Midbrain (tissue), 1 donor: Measurements from ENCODE around the gene ZBTB45.
"Not testable (repeated sequence)": the region's sequence is repeated elsewhere in the genome, so short reads cannot be mapped to it uniquely, and the experiment has no call there.

ENCODE experiments used
- DNase-seq: peaks from one replicate; lab custom pipeline; 2025; lab: John Stamatoyannopoulos, UW

Gene ZBTB45

GRCh38 chr19:58474997-58475713 lies 44.5 kb downstream of the ZBTB45 start:
- DNase-seq, result no peak

DNA sequence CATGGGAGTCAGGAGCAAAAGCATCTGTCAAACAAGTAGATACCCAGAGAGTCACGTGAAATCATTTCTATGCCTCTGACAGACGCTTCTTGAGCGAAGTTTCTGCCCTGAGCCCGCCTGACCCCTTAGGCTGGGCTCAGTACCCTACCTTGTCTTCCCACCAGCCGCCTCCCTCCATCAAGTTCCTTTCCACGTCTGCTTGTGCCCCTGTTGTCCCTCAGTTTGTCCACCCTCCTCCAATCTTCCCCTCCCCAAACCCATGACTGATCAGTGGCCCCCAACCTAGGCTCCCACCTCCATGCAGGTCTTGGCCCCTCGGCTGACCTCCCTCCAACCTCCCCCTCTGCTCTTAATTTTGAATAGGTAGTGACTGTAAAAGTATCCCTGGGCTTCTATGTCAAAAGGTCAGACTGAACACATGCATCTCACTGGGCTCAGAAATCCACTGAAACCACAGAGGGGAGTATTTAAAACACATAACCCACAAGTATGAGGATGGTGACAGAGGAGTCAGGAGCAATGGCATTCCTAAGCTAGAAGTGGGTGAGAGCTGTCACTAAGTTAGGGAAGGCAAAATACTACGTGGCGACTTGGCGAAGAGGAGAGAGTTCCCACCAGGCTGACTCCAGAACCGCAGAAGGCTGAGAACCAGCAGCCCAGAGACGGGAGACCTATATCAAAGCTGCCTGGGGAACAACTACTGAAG lies 45.2 kb downstream of the ZBTB45 start:
- DNase-seq, result no peak

DNA sequence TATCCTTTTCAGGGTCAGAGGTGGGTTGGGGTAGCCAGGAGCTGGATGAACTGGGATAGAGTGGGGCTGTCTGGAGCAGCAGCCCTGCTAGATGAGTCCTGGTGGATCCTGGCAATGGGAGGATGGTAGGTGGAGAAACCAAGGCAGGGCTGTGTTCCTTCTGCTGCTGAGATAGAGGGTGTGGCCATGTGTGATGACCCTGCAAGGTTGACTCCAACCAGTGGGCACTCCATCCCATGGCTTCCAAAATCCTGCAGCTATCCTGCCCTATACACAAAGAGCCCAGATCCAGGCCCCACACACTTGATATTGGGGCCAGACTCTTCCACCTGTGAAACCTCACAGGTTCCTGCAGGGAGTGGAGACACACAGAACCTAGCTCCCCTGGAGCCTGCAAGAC lies 45.8 kb downstream of the ZBTB45 start:
- DNase-seq, result no peak

DNA sequence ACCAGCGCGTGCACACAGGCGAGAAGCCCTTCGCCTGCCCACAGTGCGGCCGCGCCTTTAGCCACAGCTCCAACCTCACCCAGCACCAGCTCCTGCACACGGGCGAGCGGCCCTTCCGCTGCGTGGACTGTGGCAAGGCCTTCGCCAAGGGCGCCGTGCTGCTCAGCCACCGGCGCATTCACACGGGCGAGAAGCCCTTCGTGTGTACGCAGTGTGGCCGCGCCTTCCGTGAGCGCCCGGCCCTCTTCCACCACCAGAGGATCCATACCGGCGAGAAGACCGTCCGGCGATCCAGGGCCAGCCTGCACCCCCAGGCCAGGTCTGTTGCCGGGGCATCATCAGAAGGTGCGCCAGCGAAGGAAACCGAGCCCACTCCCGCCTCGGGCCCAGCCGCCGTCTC lies 47.9 kb downstream of the ZBTB45 start:
- DNase-seq, result no peak

DNA sequence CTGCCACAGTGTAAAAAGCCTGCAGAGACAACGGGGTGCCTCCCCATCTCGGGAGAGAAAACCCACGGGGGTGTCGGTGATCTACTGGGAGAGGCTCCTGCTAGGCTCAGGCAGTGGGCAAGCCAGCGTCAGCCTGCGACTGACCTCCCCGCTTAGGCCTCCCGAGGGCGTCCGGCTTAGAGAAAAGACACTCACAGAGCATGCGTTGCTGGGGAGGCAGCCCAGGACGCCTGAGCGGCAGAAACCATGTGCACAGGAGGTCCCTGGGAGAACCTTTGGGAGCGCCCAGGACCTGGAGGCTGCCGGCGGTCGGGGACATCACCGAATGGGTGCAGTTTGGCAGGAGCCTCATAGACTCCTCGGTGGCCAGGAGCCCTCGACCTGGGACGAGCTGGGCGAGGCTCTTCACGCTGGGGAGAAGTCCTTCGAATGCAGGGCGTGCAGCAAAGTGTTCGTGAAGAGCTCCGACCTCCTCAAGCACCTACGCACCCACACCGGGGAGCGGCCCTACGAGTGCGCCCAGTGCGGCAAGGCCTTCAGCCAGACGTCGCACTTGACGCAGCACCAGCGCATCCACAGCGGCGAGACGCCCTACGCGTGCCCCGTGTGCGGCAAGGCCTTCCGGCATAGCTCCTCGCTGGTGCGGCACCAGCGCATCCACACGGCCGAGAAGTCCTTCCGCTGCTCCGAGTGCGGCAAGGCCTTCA lies 48.6 kb downstream of the ZBTB45 start:
- not testable (repeated sequence) for DNase-seq

DNA sequence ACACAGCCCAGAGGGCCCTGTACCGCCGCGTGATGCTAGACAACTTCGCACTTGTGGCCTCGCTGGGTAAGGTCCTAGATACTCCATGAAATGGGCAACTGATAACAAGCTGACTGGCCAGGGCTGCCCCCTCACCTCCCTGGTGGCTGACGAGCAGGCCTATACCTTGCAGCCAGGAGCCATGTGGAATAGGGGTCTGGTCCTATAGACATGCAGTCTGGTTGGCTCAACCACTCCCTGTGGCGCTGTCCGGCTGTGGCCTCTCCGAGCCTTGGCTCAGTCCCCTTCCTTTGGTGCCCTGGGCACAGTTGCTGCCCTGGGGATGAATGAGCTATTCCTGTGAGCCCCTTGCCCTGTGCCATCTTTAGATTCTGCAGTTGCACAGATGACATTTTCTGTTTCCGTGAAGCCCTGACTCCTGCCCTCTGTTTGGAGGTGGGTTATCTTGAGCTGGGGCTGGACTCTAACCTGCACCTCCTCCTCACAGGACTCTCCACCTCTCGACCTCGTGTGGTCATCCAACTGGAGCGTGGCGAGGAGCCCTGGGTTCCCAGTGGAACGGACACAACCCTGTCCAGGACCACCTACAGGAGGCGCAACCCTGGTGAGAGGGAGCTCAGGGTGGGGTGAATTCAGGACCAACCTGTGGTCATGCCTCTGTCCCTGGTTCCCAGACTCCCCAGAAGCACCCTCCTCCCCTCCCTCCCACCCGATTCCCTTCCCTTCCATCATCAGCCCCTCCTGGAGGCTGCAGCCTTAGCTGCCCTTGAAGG lies 50.2 kb downstream of the ZBTB45 start:
- DNase-seq, result no peak

- DNase-seq, result no peak
Observed at GRCh38 chr19:58468216-58468839, 51.3 kb downstream of the ZBTB45 start.

DNA sequence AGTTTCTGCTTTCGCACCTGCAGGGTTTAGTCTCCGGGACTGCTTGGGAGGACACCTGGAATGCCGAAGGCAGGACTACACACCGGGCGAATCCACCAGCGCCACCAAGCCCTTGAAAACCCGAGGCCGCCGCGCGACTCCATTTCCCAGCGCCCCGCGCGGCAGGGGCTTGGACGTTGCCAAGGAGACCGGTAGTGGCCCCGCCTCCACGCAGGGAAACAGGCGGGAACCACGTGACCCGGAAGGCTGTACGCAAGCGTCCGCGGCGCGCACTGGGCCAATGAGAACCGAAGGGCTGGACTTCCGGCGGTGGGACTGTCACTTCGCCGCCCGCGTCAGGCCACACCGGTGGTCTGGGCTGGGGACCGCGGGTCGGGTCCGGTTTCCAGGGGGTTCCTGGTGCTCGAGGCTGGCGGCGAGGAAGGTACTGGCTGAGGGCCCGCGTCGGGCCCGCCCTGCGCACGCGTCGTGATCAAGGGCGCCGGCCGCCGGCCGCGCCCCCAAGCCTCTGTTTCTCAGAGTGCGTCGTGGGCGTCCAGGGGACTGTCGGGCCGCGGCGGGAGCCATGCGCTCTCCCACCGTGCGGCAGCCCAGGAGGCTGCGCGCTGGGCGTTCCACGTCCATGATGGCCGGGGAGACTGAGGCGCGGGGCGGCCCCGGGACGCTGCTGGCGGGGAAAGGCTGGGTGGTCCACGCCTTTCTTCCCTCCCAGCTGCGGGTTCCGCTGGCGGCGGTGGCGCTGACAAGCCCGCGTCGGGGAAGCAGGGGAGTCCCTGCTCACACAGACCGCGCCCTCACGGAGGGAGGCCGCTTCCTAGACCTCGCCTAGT lies 52.6 kb downstream of the ZBTB45 start, which contains the start of gene ZNF324:
TSS of gene ZNF324 (plus strand) at position 321 of the 830 bp plus-strand sequence. CDS start 2,106 bp downstream, outside the sequence.
- DNase-seq, result peak; percentile 99

DNA sequence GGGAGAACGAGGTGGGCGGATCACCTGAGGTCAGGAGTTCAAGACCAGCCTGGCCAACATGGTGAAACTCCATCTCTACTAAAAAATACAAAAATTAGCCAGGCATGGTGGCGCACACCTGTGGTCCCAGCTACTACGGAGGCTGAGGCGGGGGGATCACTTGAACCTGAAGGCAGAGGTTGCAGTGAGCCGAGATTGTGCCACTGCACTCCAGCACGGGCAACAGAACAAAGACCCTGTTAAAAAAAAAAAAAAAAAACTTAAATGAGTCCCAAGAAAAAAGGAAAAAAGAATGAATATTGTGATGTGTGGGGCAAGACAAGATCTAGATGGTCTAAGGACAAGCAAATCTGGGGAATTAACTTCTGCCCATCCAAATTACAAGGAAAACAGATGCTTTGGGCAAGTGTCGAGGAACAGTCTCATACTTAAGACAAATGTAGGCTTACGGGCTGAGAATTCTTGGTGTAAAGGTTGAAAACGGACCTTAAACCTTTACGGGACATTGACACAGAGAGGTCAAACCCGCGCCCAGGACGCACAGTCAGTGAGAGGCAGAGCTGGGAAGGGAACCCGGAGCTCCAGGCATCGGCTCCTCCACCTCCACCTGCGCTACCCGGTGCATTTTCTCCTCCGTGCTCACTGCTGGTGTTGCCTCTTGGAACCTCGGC lies 53.4 kb downstream of the ZBTB45 start:
- DNase-seq, result no peak
